ENCODE results near the gene RHOG.
"Not testable (repeated sequence)": the region's sequence is repeated elsewhere in the genome, so short reads cannot be mapped to it uniquely, and the experiment has no call there.

RHOG gene

GRCh38 chr11:3866836-3867208, 26.1 kb upstream of the RHOG start:
- H3K36me3 Mint-ChIP-seq: peaks cover 6% of the 10 kb centered on the region
- H3K9me3 Mint-ChIP-seq: no peaks in the 10 kb centered on the region
- peak overlapping the region; percentile 33 for H3K4me3 Mint-ChIP-seq
- no peak for DNase-seq (ENCODE audit: low spot score in 2 of 2)
- peaks cover 73% of the 10 kb centered on the region for H3K4me1 Mint-ChIP-seq
- no peak for ATAC-seq
- peak overlapping the region; percentile 33 for H3K27ac Mint-ChIP-seq

DNA sequence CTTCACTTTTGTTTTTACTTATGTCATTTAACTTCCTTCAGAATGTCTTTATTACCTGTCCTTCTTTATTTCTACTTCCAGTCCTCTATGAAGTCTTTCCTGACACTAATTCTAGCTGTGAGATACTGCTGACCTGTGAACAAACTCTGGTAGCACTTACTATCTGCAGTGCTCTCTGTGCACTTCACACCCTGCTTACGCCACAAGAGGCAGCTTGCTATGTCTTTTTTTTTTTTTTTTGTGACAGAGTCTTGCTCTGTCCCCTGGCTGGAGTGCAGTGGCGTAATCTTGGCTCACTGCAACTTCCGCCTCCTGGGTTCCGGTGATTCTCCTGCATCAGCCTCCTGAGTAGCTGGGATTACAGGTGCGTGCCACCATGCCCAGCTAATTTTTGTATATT, 25.4 kb upstream of the RHOG start:
- peaks cover 73% of the 10 kb centered on the region for H3K4me1 Mint-ChIP-seq
- ATAC-seq (peak; percentile 48), DNase-seq (ENCODE audit: low spot score in 2 of 2) (no peak)
- H3K36me3 Mint-ChIP-seq: peaks cover 6% of the 10 kb centered on the region
- H3K9me3 Mint-ChIP-seq: no peaks in the 10 kb centered on the region
- peak overlapping the region; percentile 33 for H3K27ac Mint-ChIP-seq
- H3K4me3 Mint-ChIP-seq: peak overlapping the region; percentile 33

GRCh38 chr11:3865388-3866193, 24.8 kb upstream of the RHOG start:
- Mint-ChIP-seq H3K36me3 (peaks cover 11% of the 10 kb centered on the region), H3K4me1 (peaks cover 74% of the 10 kb centered on the region), H3K9me3 (no peaks in the 10 kb centered on the region), H3K27ac (peak overlapping the region; percentile 33), H3K4me3 (peak overlapping the region; percentile 33)
- DNase-seq (ENCODE audit: low spot score in 2 of 2) (no peak), ATAC-seq (no peak)

DNA sequence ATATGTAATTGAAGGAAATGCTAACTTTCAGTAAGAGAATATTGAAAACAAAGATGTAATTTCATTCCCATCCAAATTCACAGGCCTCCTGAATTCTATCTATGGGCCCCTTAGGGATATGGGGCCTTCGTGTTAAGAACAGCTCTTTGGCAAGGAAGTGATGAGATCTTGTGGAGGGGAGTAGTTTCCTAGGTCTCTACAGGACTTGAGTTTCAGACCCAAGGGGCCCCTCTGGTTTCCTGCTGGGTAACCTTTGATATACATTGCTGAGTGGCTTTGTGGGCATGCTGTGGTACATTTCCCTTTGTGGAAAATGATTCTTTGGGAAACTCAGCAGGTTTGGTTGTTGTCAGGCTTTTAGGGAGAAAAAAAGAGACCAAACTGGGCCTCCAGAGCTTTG, 20.9 kb upstream of the RHOG start:
- H3K4me1 Mint-ChIP-seq: peaks cover 80% of the 10 kb centered on the region
- peaks cover 6% of the 10 kb centered on the region for H3K36me3 Mint-ChIP-seq
- ATAC-seq (peak; percentile 34), DNase-seq (ENCODE audit: low spot score in 2 of 2) (no peak)
- peak overlapping the region; percentile 98 for H3K27ac Mint-ChIP-seq
- no peaks in the 10 kb centered on the region for H3K9me3 Mint-ChIP-seq
- peak overlapping the region; percentile 98 for H3K4me3 Mint-ChIP-seq

DNA sequence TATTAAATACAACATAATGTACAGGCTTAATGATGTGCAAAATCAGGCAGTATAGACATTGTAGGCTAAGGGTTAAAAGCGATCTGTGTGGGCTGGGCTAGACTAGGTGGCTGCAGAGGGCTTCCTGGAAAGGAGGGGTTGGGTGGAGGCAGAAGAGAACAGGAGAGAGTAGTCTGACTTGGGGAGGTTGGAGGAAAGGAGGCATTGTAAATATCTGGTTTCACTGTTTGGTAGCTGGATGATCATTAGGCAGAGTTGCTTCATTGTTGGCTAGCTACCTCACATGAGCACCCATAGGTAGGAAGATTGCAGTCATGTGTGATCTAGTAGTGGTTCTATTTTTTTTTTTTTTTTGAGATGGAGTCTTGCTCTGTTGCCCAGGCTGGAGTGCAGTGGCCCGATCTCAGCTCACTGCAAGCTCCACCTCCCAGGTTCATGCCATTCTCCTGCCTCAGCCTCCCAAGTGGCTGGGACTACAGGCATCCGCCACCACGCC, 20.2 kb upstream of the RHOG start:
- Mint-ChIP-seq H3K4me1 (peaks cover 78% of the 10 kb centered on the region), H3K4me3 (peak overlapping the region; percentile 98), H3K27ac (peak overlapping the region; percentile 98)
- peak; percentile 76 for ATAC-seq
- not testable (repeated sequence) for H3K9me3 Mint-ChIP-seq; DNase-seq (ENCODE audit: low spot score in 2 of 2); H3K36me3 Mint-ChIP-seq

DNA sequence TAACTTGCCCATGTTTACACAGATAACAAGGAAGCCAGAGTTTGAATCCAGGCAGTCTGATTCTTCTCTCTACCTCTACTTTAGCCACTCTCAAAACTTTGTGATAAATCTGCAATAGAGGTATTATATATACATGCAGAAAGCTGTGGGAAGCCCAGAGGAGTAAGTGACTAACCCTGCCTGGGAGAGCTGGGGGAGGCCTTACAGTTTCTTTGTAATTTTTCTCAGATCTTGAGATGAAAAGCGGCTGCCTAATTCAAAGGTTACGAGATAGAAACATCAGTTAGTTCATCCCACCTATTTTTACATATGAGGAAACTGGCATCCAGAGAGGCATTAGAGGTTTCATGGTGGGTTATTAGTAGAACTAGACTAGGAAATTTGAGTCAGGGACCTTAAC, 19.6 kb upstream of the RHOG start:
- Mint-ChIP-seq H3K4me1 (peaks cover 72% of the 10 kb centered on the region), H3K9me3 (no peaks in the 10 kb centered on the region), H3K27ac (peak overlapping the region; percentile 98), H3K36me3 (peaks cover 13% of the 10 kb centered on the region), H3K4me3 (peak overlapping the region; percentile 98)
- DNase-seq (ENCODE audit: low spot score in 2 of 2): no peak
- peak; percentile 36 for ATAC-seq

DNA sequence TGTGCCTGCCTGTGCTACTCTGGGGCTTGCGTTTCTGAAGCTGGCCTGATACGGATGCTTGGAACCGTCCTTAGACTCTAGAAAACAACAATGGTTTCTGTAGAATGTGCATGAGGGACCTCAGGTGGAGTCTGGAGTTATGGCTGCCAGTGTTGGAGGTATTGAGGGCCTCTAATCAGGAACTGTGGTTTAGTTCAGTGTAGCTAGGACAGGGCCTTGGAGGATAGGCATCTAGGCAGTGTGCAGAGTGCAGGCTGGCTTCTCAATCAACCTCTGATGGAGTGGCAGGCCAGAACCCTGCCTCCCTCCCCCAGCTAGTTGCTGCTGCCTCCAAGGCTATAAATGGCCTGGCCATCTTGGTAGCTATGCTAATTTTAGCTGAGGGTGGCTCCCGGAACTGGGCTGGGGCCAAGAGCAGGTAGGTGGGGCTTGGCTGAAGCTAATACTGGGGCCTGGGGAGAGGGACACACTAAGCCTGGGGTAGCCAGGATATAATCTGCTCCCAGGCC, 18.7 kb upstream of the RHOG start:
- peak overlapping the region; percentile 98 for H3K27ac Mint-ChIP-seq
- H3K4me1 Mint-ChIP-seq: peaks cover 66% of the 10 kb centered on the region
- peak overlapping the region; percentile 98 for H3K4me3 Mint-ChIP-seq
- no peaks in the 10 kb centered on the region for H3K9me3 Mint-ChIP-seq
- ATAC-seq (no peak), DNase-seq (ENCODE audit: low spot score in 2 of 2) (peak in 1 of 2 donors; percentile 66)
- peaks cover 21% of the 10 kb centered on the region for H3K36me3 Mint-ChIP-seq

- Mint-ChIP-seq H3K27ac (peak overlapping the region; percentile 98), H3K9me3 (no peaks in the 10 kb centered on the region), H3K4me1 (peaks cover 76% of the 10 kb centered on the region), H3K4me3 (peak overlapping the region; percentile 98), H3K36me3 (peaks cover 31% of the 10 kb centered on the region)
- no peak for ATAC-seq
- no peak for DNase-seq (ENCODE audit: low spot score in 2 of 2)
Observed at GRCh38 chr11:3857628-3858027, 16.9 kb upstream of the RHOG start.

GRCh38 chr11:3856856-3857553, 16.2 kb upstream of the RHOG start:
- H3K4me1 Mint-ChIP-seq: peaks cover 72% of the 10 kb centered on the region
- no peak for DNase-seq (ENCODE audit: low spot score in 2 of 2)

DNA sequence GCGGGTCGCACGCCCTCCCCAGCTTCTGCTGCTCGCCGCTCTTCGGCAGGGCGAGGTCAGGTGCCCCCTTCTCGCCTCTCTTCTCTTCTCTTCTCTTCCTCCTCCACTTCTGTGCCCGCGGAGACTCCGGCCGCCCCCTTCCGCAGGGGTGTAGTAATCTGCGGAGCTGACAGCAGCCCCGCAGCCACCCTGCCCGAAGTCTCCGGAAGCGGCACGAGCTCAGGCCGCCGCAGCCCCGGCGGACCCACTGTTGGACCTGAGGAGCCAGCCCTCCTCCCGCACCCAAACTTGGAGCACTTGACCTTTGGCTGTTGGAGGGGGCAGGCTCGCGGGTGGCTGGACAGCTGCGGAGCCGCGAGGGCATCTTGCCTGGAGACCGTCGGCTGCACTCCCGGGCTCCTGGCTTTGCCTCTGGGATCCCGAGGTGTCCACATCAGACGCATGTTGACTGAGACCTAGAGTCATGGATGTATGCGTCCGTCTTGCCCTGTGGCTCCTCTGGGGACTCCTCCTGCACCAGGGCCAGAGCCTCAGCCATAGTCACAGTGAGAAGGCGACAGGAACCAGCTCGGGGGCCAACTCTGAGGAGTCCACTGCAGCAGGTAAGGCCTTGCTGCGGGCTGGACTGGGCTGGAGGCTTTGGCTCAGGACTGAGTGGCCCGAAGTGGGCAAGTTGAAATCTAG, 15.2 kb upstream of the RHOG start:
- no peaks in the 10 kb centered on the region for H3K9me3 Mint-ChIP-seq
- H3K4me1 Mint-ChIP-seq: peaks cover 62% of the 10 kb centered on the region
- DNase-seq (ENCODE audit: low spot score in 2 of 2): peak; percentile 38 to 83
- peaks cover 28% of the 10 kb centered on the region for H3K36me3 Mint-ChIP-seq
- ATAC-seq: peak; percentile 29
- H3K27ac Mint-ChIP-seq: peak overlapping the region; percentile 98
- peak overlapping the region; percentile 98 for H3K4me3 Mint-ChIP-seq

More at GRCh38 chr11:3856856-3857553, 16.2 kb upstream of the RHOG start:
- H3K36me3 Mint-ChIP-seq: peaks cover 31% of the 10 kb centered on the region
- H3K27ac Mint-ChIP-seq: peak overlapping the region; percentile 98
- peak overlapping the region; percentile 98 for H3K4me3 Mint-ChIP-seq
- ATAC-seq: no peak
- H3K9me3 Mint-ChIP-seq: no peaks in the 10 kb centered on the region

- H3K4me3 Mint-ChIP-seq: peak within 1 kb of the TSS; percentile 98
- no peaks in the 10 kb centered on the region for H3K9me3 Mint-ChIP-seq
- H3K27ac Mint-ChIP-seq: peak within 1 kb of the TSS; percentile 98
- peaks cover 24% of the 10 kb centered on the region for H3K36me3 Mint-ChIP-seq
- DNase-seq (ENCODE audit: low spot score in 2 of 2) (peak; percentile 99 to 100), ATAC-seq (peak; percentile 86)
- peaks cover 54% of the 10 kb centered on the region for H3K4me1 Mint-ChIP-seq
Observed at GRCh38 chr11:3854977-3855807, 14.4 kb upstream of the RHOG start, which contains the start of gene STIM1. Gene STIM1, plus strand, starts transcription at chr11:3855664. Its CDS starts 607 bp downstream, at chr11:3856271.

GRCh38 chr11:3854660-3854976, 13.9 kb upstream of the RHOG start:
- Mint-ChIP-seq H3K36me3 (peaks cover 24% of the 10 kb centered on the region), H3K9me3 (no peaks in the 10 kb centered on the region), H3K27ac (peak overlapping the region; percentile 98), H3K4me3 (peak overlapping the region; percentile 98), H3K4me1 (peaks cover 50% of the 10 kb centered on the region)
- no peak for ATAC-seq
- peak in 1 of 2 donors; percentile 44 for DNase-seq (ENCODE audit: low spot score in 2 of 2)

DNA sequence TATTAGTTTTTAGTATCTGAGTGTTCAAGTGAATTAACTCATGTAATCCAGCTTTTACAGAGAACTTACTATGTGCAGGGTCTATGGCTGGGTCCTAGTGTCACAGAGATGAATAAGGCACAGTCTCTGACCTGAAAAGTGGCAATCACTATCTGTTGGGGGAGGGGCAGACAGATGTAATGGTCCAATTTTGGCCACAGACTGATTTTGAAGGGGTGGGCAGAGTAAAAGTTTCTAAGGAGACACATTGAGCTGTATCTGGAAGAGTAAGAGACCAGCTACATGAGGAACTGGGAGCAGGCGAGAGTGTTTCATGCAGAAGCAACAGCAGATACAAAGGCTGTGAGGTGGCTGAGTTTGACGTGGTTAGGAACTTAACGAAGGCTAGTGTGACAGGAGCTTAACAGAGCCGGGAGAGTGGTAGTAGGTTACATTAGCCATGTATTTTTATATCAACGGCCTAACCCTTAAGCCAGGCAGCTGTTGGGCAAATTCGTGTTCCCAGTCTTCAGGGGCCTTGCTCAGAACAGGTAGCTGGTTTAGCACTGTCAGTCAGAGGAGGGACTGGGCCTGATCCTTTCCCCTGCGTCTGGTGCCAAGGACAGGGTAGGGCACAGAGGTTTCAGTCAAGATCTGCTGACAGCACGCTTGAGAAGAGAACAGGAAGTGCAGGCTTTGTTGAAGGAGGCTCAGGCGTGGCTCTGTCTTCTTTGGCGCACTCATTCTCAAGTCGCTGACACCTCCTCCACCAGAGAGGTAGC, 13.3 kb upstream of the RHOG start:
- H3K4me3 Mint-ChIP-seq: peak overlapping the region; percentile 98
- peaks cover 50% of the 10 kb centered on the region for H3K4me1 Mint-ChIP-seq
- no peaks in the 10 kb centered on the region for H3K9me3 Mint-ChIP-seq
- H3K27ac Mint-ChIP-seq: peak overlapping the region; percentile 98
- H3K36me3 Mint-ChIP-seq: peaks cover 24% of the 10 kb centered on the region
- peak in 1 of 2 donors; percentile 83 for DNase-seq (ENCODE audit: low spot score in 2 of 2)
- ATAC-seq: peak; percentile 71

- H3K4me3 Mint-ChIP-seq: peak overlapping the region; percentile 98
- peaks cover 24% of the 10 kb centered on the region for H3K36me3 Mint-ChIP-seq
- H3K27ac Mint-ChIP-seq: peak overlapping the region; percentile 98
- H3K9me3 Mint-ChIP-seq: no peaks in the 10 kb centered on the region
- peaks cover 46% of the 10 kb centered on the region for H3K4me1 Mint-ChIP-seq
- DNase-seq (ENCODE audit: low spot score in 2 of 2): no peak
- no peak for ATAC-seq
Observed at GRCh38 chr11:3853545-3853842, 12.7 kb upstream of the RHOG start.

Measured in stimulated activated effector memory CD8-positive, alpha-beta T cell treated with anti-CD3 and anti-CD28 coated beads, Interleukin-12 subunit alpha, Interleukin-12 subunit beta, amount 100 ng/mL, for 72 hours (primary cell).